GM21526 (cell line): ENCODE data around the gene ADAMTS17.
"Not testable (repeated sequence)": the region's sequence is repeated elsewhere in the genome, so short reads cannot be mapped to it uniquely, and the experiment has no call there.

Source experiments
- ATAC-seq: cut with Tn5 transposase; IDR thresholded peaks from one replicate; pipeline ENCODE4 v1.9.1; 2021; ENCODE audit warnings: moderate library complexity; ENCODE audit not compliant: unreplicated experiment, low FRiP score

ADAMTS17 gene

GRCh38 chr15:100096700-100097099 is 245.1 kb downstream of the ADAMTS17 start:
- ATAC-seq: no peak

GRCh38 chr15:100096248-100096600 is 245.6 kb downstream of the ADAMTS17 start:
- no peak for ATAC-seq

- ATAC-seq: no peak
Measured at GRCh38 chr15:100095541-100096247, 246.1 kb downstream of the ADAMTS17 start.

- ATAC-seq: no peak
Measured at GRCh38 chr15:100094127-100094510, 247.7 kb downstream of the ADAMTS17 start.

GRCh38 chr15:100093211-100094126 is 248.3 kb downstream of the ADAMTS17 start:
- no peak for ATAC-seq

- ATAC-seq: no peak
Measured at GRCh38 chr15:100092034-100092433, 249.7 kb downstream of the ADAMTS17 start.

- ATAC-seq: no peak
Measured at GRCh38 chr15:100090411-100090810, 251.4 kb downstream of the ADAMTS17 start.

- not testable (repeated sequence) for ATAC-seq
Measured at GRCh38 chr15:100084042-100084821, 257.5 kb downstream of the ADAMTS17 start.

- no peak for ATAC-seq
Measured at GRCh38 chr15:100083572-100083971, 258.2 kb downstream of the ADAMTS17 start.

GRCh38 chr15:100082761-100083402 is 258.9 kb downstream of the ADAMTS17 start:
- ATAC-seq: no peak

GRCh38 chr15:100081454-100081853 is 260.3 kb downstream of the ADAMTS17 start:
- no peak for ATAC-seq

- ATAC-seq: no peak
Measured at GRCh38 chr15:100078511-100079220, 263.1 kb downstream of the ADAMTS17 start.

GRCh38 chr15:100075229-100075628 is 266.5 kb downstream of the ADAMTS17 start:
- ATAC-seq: no peak

- no peak for ATAC-seq
Measured at GRCh38 chr15:100073982-100074381, 267.8 kb downstream of the ADAMTS17 start.

- ATAC-seq: not testable (repeated sequence)
Measured at GRCh38 chr15:100066521-100067280, 275.1 kb downstream of the ADAMTS17 start.

GRCh38 chr15:100061944-100062343 is 279.8 kb downstream of the ADAMTS17 start:
- no peak for ATAC-seq

- ATAC-seq: no peak
Measured at GRCh38 chr15:100060276-100060926, 281.4 kb downstream of the ADAMTS17 start.

GRCh38 chr15:100059521-100059920 is 282.3 kb downstream of the ADAMTS17 start:
- no peak for ATAC-seq

- ATAC-seq: no peak
Measured at GRCh38 chr15:100059094-100059493, 282.7 kb downstream of the ADAMTS17 start.
